Breast epithelium (tissue), 4 donors: ENCODE measurements around the gene SOCS7. TPM values are rescaled to one million over a fixed set of nuclear protein-coding genes. Genes with fewer than 3 reads are reported as not detected.

ENCODE experiments used
- DNase-seq, 2 donors: peaks; one replicate each; pipeline ENCODE4 v3.0.0-alpha.2; 2019; ENCODE audit warnings: low spot score in 2 of 2
- H3K27ac ChIP-seq, 2 donors: fragments of 200-600 bp; sonication (generic) in 1 of 2; one replicate each; pipeline ENCODE4 v1.5.1; 2016 to 2019; ENCODE audit warnings: mild to moderate bottlenecking in 1 of 2
- H3K27me3 ChIP-seq, 2 donors: fragments of 200-600 bp; sonication (generic) in 1 of 2; one replicate each; pipeline versions ENCODE4 v1.5.1 to v1.6.0; 2017 to 2019; ENCODE audit warnings: control low read depth in 1 of 2, mild to moderate bottlenecking in 1 of 2
- H3K36me3 ChIP-seq: fragments of 200-600 bp; one replicate; pipeline ENCODE4 v1.5.1; 2019
- H3K4me1 ChIP-seq, 2 donors: fragments of 200-600 bp; sonication (generic); one replicate each; pipeline ENCODE4 v1.5.1; 2016 to 2019; ENCODE audit warnings: control low read depth in 1 of 2
- H3K4me3 ChIP-seq, 3 donors: fragments of 200-600 bp; sonication (generic); 1 replicate in 2 of 3; 2 replicates in 1 of 3; pipeline ENCODE4 v1.5.1; 2016 to 2019; ENCODE audit warnings: mild to moderate bottlenecking in 3 of 3, moderate library complexity in 2 of 3
- H3K9me3 ChIP-seq, 2 donors: fragments of 200-600 bp; sonication (generic) in 1 of 2; one replicate each; pipeline ENCODE4 v1.5.1; 2016 to 2019; ENCODE audit warnings: control low read depth in 1 of 2
- POLR2A ChIP-seq: fragments of 450-650 bp; IDR thresholded peaks from one replicate; pipeline ENCODE4 v1.6.1; 2016; ENCODE audit warnings: antibody characterized with exemption, mild to moderate bottlenecking, moderate library complexity
- POLR2AphosphoS5 ChIP-seq, 3 donors: sonication (generic); formaldehyde crosslinking; IDR thresholded peaks; one replicate each; pipeline ENCODE4 v1.6.1; 2017; ENCODE audit warnings: antibody characterized with exemption in 3 of 3
- intact Hi-C: fragments of 100-400 bp; cut with DNase I; formaldehyde crosslinking; loops from one replicate; pipeline ENCODE4 v1.15.1; 2023; ENCODE audit warnings: low total_unique reads
- total RNA-seq, 3 donors: library from RNA; depleted of rRNA; stranded (reverse); fragments of >200 nt; gene quantifications; one replicate each; pipeline ENCODE4 v1.1.0, GENCODE V29; 2016
- TF ChIP-seq, protein P1 (sequence below), 3 donors: fragments of 450-650 bp; IDR thresholded peaks; one replicate each; pipeline ENCODE4 v1.5.1; 2016 to 2017; ENCODE audit warnings: antibody characterized with exemption in 3 of 3, mild to moderate bottlenecking in 3 of 3, moderate library complexity in 3 of 3

The SOCS7 gene
- total RNA-seq, 3 donors from 2014 or later, result 9.9 to 24.0 (median 14.7) TPM

DNA sequence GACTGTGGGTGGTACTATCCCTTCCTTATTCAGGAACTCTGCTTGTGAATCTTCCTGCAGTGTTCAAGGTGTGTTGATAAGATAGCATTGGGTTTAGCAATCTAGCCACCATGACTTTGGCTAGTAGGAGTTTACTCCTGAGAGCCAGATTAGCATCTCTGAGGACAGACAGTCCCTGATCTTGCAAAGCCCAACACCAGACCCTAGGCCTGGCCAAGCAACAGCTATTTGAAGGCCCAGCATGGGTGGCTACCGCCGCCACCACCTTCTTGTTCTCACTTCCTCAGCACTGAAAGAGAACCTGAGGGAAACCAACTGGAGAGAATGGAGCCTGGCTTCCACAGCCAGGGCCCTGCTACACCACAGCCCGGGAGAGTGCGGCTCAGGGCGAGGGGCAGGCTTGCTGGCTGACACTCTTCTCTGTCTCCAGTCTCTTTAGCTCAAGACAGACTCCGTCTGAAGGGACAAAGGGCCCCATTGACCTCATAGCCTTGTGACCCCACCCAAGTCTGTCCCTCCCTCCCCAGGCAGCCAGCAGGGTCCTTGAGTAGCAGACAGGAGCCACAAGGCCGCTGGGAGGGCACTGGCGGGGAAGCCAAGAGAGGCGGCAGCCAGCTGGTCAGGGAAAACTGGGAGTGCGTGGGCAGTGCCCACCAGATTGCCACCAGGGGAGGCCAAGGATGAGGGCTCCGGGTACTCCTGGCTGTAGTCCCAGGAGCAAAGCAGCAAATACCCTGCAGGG lies 65.7 kb downstream of the SOCS7 start:
- Histone ChIP-seq H3K4me1 (no peaks in the 10 kb centered on the region), H3K9me3 (no peaks in the 10 kb centered on the region), H3K4me3 (no peak overlapping the region), H3K36me3 (no peaks in the 10 kb centered on the region), H3K27me3 (peaks cover 5 to 26% of the 10 kb centered on the region in 2 donors), H3K27ac (no peak overlapping the region)
- no peak for DNase-seq
- TF ChIP-seq, protein P1, sequence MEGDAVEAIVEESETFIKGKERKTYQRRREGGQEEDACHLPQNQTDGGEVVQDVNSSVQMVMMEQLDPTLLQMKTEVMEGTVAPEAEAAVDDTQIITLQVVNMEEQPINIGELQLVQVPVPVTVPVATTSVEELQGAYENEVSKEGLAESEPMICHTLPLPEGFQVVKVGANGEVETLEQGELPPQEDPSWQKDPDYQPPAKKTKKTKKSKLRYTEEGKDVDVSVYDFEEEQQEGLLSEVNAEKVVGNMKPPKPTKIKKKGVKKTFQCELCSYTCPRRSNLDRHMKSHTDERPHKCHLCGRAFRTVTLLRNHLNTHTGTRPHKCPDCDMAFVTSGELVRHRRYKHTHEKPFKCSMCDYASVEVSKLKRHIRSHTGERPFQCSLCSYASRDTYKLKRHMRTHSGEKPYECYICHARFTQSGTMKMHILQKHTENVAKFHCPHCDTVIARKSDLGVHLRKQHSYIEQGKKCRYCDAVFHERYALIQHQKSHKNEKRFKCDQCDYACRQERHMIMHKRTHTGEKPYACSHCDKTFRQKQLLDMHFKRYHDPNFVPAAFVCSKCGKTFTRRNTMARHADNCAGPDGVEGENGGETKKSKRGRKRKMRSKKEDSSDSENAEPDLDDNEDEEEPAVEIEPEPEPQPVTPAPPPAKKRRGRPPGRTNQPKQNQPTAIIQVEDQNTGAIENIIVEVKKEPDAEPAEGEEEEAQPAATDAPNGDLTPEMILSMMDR (IDR thresholded peaks at IDR 0.05), result no peak
- TF ChIP-seq POLR2A, result no peak
- TF ChIP-seq POLR2AphosphoS5 (IDR thresholded peaks at IDR 0.05), result no peak
- intact Hi-C loops, result loop anchor here (10.0 kb wide), 1 partner anchor 73 kb away; the partner anchor contains the start of gene GPR179

DNA sequence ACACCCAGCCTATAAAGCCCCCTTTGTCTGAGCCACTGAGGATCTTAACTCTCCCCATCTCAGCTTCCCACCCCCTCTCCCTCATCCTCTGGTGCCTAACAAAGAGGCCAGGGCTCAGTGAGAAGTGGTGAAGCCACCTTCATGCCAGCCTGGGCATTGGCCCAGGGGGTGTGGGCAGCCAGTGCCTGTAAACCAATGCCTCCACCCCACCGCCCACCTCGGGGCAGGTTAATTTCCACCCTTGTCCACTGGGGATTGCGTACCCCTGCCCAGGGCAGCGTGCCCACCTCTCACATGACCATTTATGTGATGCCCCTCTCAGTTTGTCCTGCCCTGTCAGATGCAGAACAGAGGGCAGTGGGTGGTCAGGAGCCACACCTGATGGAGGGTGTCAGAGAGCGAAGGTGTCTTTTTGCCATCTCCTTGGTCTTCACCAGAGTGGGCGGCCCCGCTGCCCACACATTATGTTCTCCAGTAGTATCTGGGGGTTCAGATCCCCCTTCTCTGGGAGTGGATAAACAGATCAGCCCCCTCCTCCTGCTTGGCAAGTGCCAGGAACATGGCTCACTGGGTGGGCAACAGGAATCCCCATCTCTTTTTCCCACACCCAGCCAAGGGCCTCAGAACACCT lies 66.5 kb downstream of the SOCS7 start:
- no peaks in the 10 kb centered on the region for H3K36me3 ChIP-seq
- H3K4me1 ChIP-seq, result no peaks in the 10 kb centered on the region
- intact Hi-C loops, result loop anchor here (10.0 kb wide), 1 partner anchor 73 kb away; the partner anchor contains the start of gene GPR179
- peaks cover 5 to 26% of the 10 kb centered on the region in 2 donors for H3K27me3 ChIP-seq
- H3K4me3 ChIP-seq, result peak overlapping the region in 2 of 3 donors; percentile 46 to 69
- TF ChIP-seq, protein P1 (IDR thresholded peaks at IDR 0.05), result no peak
- no peak for TF ChIP-seq POLR2AphosphoS5 (IDR thresholded peaks at IDR 0.05)
- no peak for TF ChIP-seq POLR2A
- H3K27ac ChIP-seq, result no peak overlapping the region
- DNase-seq, result no peak
- no peaks in the 10 kb centered on the region for H3K9me3 ChIP-seq

DNA sequence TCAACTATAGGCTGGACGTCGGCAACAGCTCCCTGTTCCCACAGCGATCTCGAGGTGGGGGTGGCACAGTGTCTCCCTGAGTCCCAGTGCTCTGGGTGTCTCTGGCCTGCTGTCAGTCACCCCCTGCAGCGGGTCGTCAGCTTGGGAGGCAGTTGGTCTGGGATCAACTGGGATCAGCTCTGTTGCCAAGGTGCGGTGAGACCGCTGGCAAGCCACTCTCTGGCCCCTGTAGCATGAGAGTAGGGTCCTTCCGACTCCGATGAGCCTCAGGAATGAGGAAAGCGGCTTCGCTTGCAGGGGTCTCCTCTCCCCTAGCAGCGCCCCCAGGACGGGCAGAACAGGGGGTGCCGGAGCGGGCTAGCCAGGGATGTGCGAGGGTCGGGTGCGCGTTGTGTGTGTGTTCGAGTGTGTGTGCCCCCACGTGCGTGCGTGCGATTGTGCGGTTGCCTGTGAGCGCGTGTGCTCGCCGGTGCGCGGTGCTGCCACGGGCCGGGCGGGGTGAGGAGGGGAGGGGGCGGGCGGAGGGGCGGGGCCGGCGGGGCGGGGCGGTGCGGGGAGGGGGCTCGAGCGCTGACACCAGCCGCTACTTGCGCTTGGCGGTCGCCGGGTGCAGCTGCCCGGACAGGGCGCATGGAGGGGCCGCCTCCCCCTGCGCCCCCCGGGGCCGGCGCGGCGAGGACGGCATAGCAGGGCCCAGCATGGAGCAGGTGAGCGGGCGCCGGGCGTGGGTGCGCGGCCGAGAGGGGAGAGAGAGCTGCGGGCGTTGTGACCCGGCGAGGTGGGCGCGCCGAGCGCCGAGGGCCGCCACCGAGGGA lies 67.3 kb downstream of the SOCS7 start:
- intact Hi-C loops, result loop anchor here (10.0 kb wide), 1 partner anchor 74 kb away; the partner anchor contains the start of gene GPR179
- Histone ChIP-seq H3K9me3 (no peaks in the 10 kb centered on the region), H3K4me3 (peak overlapping the region; percentile 3 to 69 (median 46)), H3K36me3 (no peaks in the 10 kb centered on the region), H3K27me3 (peaks cover 5 to 26% of the 10 kb centered on the region in 2 donors), H3K27ac (no peak overlapping the region), H3K4me1 (no peaks in the 10 kb centered on the region)
- DNase-seq, result no peak
- TF ChIP-seq, protein P1 (IDR thresholded peaks at IDR 0.05), result no peak

DNA sequence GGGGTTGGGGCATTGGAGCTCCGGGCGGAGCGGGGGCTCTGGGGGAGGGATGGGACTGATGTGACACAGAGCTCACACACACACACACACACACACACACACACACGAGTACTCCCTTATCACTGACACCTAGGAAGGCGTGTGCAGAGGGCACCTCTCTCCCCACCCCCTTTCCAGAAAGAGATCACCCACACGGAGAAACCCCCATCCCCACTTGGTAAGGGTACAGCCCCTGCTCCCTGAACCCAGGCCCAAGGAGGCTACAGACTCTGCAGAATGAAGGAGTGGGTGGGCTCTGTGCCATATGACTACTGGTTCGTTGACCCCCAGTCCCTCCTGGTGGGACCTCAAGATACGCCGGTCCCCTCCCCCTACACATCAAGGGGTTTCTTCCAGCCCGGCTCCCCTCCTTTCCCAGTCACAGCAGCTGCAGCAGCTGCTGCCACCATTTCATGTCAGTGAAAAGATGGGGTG lies 67.9 kb downstream of the SOCS7 start:
- intact Hi-C loops, result loop anchor here (10.0 kb wide), 1 partner anchor 75 kb away; the partner anchor contains the start of gene GPR179
- DNase-seq, result no peak
- Histone ChIP-seq H3K4me1 (no peaks in the 10 kb centered on the region), H3K27ac (no peak overlapping the region), H3K36me3 (no peaks in the 10 kb centered on the region), H3K27me3 (peaks cover 5 to 26% of the 10 kb centered on the region in 2 donors), H3K4me3 (peak overlapping the region; percentile 3 to 69 (median 46)), H3K9me3 (no peaks in the 10 kb centered on the region)
- TF ChIP-seq POLR2A, result no peak
- no peak for TF ChIP-seq POLR2AphosphoS5 (IDR thresholded peaks at IDR 0.05)
- TF ChIP-seq, protein P1 (IDR thresholded peaks at IDR 0.05), result no peak
